Calu3 (cell line): ENCODE data around the gene HFM1. TPM values are rescaled to one million over a fixed set of nuclear protein-coding genes. Genes with fewer than 3 reads are reported as not detected.

Source experiments
- BruUV-seq: library from RNA; stranded (reverse); fragments of 400-500 nt; replicated peaks from 2 replicates; lab custom pipeline; 2021; lab: Mats Ljungman, UMichigan
- CTCF ChIA-PET: fragments of 300-600 bp; sonication (Branson Sonifier 250); formaldehyde crosslinking; loops from one replicate; lab custom pipeline; 2022; ENCODE audit warnings: antibody characterized with exemption; lab: Charles Lee
- DNase-seq: peaks from one replicate; pipeline ENCODE4 v3.0.0; 2022
- H3K27ac Mint-ChIP-seq: one replicate; pipeline ENCODE4 v1.8.0; 2022; ENCODE audit warnings: mixed read lengths; ENCODE audit not compliant: unreplicated experiment
- H3K27me3 Mint-ChIP-seq: one replicate; pipeline ENCODE4 v1.8.0; 2022; ENCODE audit warnings: mixed read lengths; ENCODE audit not compliant: unreplicated experiment
- H3K36me3 Mint-ChIP-seq: one replicate; pipeline ENCODE4 v1.8.0; 2022; ENCODE audit warnings: mild to moderate bottlenecking, moderate library complexity, mixed read lengths; ENCODE audit not compliant: insufficient read depth, unreplicated experiment
- H3K4me1 Mint-ChIP-seq: one replicate; pipeline ENCODE4 v1.8.0; 2022; ENCODE audit warnings: mild to moderate bottlenecking, low read depth, mixed read lengths; ENCODE audit not compliant: unreplicated experiment
- H3K4me3 Mint-ChIP-seq: one replicate; pipeline ENCODE4 v1.8.0; 2022; ENCODE audit warnings: mild to moderate bottlenecking, low read depth, moderate library complexity, mixed read lengths; ENCODE audit not compliant: unreplicated experiment
- H3K9me3 Mint-ChIP-seq: one replicate; pipeline ENCODE4 v1.8.0; 2022; ENCODE audit warnings: low read depth, mixed read lengths; ENCODE audit not compliant: unreplicated experiment
- CTCF ChIP-seq: fragments of 200-600 bp; IDR thresholded peaks from one replicate; pipeline ENCODE4 v1.8.0; 2022; ENCODE audit warnings: antibody characterized with exemption; ENCODE audit not compliant: unreplicated experiment
- intact Hi-C: fragments of 100-400 bp; cut with micrococcal nuclease; formaldehyde crosslinking; loops from one replicate; pipeline ENCODE4 v1.10.0; 2022; ENCODE audit not compliant: unreplicated experiment
- total RNA-seq: library from RNA; stranded (reverse); gene quantifications from 2 replicates; pipeline ENCODE4 v1.2.3, GENCODE V29; 2022

Gene HFM1
- total RNA-seq, 1 experiment from 2014 or later: not detected

- TF ChIP-seq CTCF: no peak
- DNase-seq: no peak
- Mint-ChIP-seq H3K27ac (no peak overlapping the region), H3K36me3 (no peaks in the 10 kb centered on the region), H3K4me1 (no peaks in the 10 kb centered on the region), H3K27me3 (peaks cover 27% of the 10 kb centered on the region), H3K9me3 (no peaks in the 10 kb centered on the region), H3K4me3 (no peak overlapping the region)
- intact Hi-C loops: loop anchor here (2.0 to 5.0 kb wide), 3 partner anchors 219 to 1169 kb away; partner anchors contain the start of gene CDC7
- no TSS peak for BruUV-seq
- CTCF ChIA-PET: no interaction called here
Measured at GRCh38 chr1:91283421-91283726, 121.3 kb downstream of the HFM1 start.

GRCh38 chr1:91282695-91283420 lies 121.8 kb downstream of the HFM1 start:
- CTCF ChIA-PET: no interaction called here
- intact Hi-C loops: loop anchor here (1.0 to 5.0 kb wide), 4 partner anchors 119 to 1168 kb away; partner anchors contain the start of gene CDC7
- H3K4me1 Mint-ChIP-seq: no peaks in the 10 kb centered on the region
- peaks cover 27% of the 10 kb centered on the region for H3K27me3 Mint-ChIP-seq
- no peak overlapping the region for H3K4me3 Mint-ChIP-seq
- DNase-seq: peak; percentile 66
- no TSS peak for BruUV-seq
- H3K36me3 Mint-ChIP-seq: no peaks in the 10 kb centered on the region
- peak; percentile 58 for TF ChIP-seq CTCF
- H3K9me3 Mint-ChIP-seq: no peaks in the 10 kb centered on the region
- H3K27ac Mint-ChIP-seq: no peak overlapping the region

- H3K27ac Mint-ChIP-seq: no peak overlapping the region
- no peaks in the 10 kb centered on the region for H3K9me3 Mint-ChIP-seq
- no TSS peak for BruUV-seq
- intact Hi-C loops: loop anchor here (1.0 to 5.0 kb wide), 4 partner anchors 121 to 1167 kb away; partner anchors contain the start of gene CDC7
- no peaks in the 10 kb centered on the region for H3K36me3 Mint-ChIP-seq
- H3K4me3 Mint-ChIP-seq: no peak overlapping the region
- H3K4me1 Mint-ChIP-seq: no peaks in the 10 kb centered on the region
- no peak for DNase-seq
- CTCF ChIA-PET: no interaction called here
- H3K27me3 Mint-ChIP-seq: peaks cover 27% of the 10 kb centered on the region
- TF ChIP-seq CTCF: no peak
Measured at GRCh38 chr1:91281782-91282181, 122.9 kb downstream of the HFM1 start.

- no peak overlapping the region for H3K4me3 Mint-ChIP-seq
- no peak overlapping the region for H3K27ac Mint-ChIP-seq
- no peak for DNase-seq
- CTCF ChIA-PET: interaction anchor here (1.0 to 1.5 kb wide), 4 partner anchors 61 to 557 kb away, joined by 3 to 13 read pairs (median 4); no protein-coding TSS in a partner anchor
- no peaks in the 10 kb centered on the region for H3K9me3 Mint-ChIP-seq
- no TSS peak for BruUV-seq
- no peaks in the 10 kb centered on the region for H3K36me3 Mint-ChIP-seq
- peaks cover 43% of the 10 kb centered on the region for H3K27me3 Mint-ChIP-seq
- no peak for TF ChIP-seq CTCF
- H3K4me1 Mint-ChIP-seq: no peaks in the 10 kb centered on the region
- intact Hi-C loops: loop anchor here (1.0 to 2.0 kb wide), 2 partner anchors 112 to 700 kb away; no protein-coding TSS in a partner anchor
Measured at GRCh38 chr1:91278754-91279153, 125.9 kb downstream of the HFM1 start.
